ENCODE measurements around the gene PRSS1. TPM values are rescaled to one million over a fixed set of nuclear protein-coding genes. Genes with fewer than 3 reads are reported as not detected.

Gene PRSS1
- polyA plus RNA-seq, 3 donors = not detected

GRCh38 chr7:142801601-142802295, 52.5 kb downstream of the PRSS1 start:
- no peak for DNase-seq (ENCODE audit: extremely low read depth in 1 of 11, low read depth in 9 of 11, low spot score in 4 of 11)

DNA sequence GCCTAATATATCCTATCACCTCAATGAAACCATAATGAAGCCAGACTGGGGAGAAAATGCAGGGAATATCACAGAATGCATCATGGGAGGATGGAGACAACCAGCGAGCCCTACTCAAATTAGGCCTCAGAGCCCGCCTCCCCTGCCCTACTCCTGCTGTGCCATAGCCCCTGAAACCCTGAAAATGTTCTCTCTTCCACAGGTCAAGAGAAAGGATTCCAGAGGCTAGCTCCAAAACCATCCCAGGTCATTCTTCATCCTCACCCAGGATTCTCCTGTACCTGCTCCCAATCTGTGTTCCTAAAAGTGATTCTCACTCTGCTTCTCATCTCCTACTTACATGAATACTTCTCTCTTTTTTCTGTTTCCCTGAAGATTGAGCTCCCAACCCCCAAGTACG, 53.0 kb downstream of the PRSS1 start:
- no peak for DNase-seq (ENCODE audit: extremely low read depth in 1 of 11, low read depth in 9 of 11, low spot score in 4 of 11)

Other genes starting within 250 kb of the PRSS1 start
- gene PRSS2, start 21.5 kb downstream of the PRSS1 start, polyA plus RNA-seq (ENCODE audit: insufficient read length in 3 of 3) = not detected
- 10 to 100 TPM; 17.3 to 23.9 (median 23.5) TPM for gene EPHB6, start 105.6 kb downstream of the PRSS1 start, polyA plus RNA-seq (ENCODE audit: insufficient read length in 3 of 3)
- 10 to 100 TPM in 2 of 3 donors, 1 to 10 TPM in 1; 9.1 to 21.6 (median 10.4) TPM for gene TRPV6, start 136.3 kb downstream of the PRSS1 start, polyA plus RNA-seq (ENCODE audit: insufficient read length in 3 of 3)
- gene TRPV5, start 184.3 kb downstream of the PRSS1 start, polyA plus RNA-seq (ENCODE audit: insufficient read length in 3 of 3) = 1 to 10 TPM in 1 of 3 donors, under 1 TPM in 2; 0.72 to 1.5 (median 0.80) TPM
- 1 to 10 TPM in 1 of 3 donors, under 1 TPM in 2; 0.54 to 1.4 (median 0.66) TPM for gene LLCFC1, start 190.0 kb downstream of the PRSS1 start, polyA plus RNA-seq (ENCODE audit: insufficient read length in 3 of 3)
- gene KEL, start 212.9 kb downstream of the PRSS1 start, polyA plus RNA-seq (ENCODE audit: insufficient read length in 3 of 3) = 1 to 10 TPM; 2.1 to 3.7 (median 2.6) TPM

All from renal cortex interstitium (tissue), 11 donors.